Activated CD4-positive, alpha-beta T cell treated with anti-CD3 and anti-CD28 coated beads, Interleukin-2, amount 50 U/mL, for 24 hours (primary cell): ENCODE results near the gene ITIH4.

Source experiments
- DNase-seq, 2 donors: peaks; one replicate each; pipeline ENCODE4 v3.0.0-alpha.2; 2020; ENCODE audit warnings: low read depth in 1 of 2, low spot score in 1 of 2

Gene ITIH4

GRCh38 chr3:52805270-52806039 lies 25.0 kb downstream of the ITIH4 start:
- no peak for DNase-seq

DNA sequence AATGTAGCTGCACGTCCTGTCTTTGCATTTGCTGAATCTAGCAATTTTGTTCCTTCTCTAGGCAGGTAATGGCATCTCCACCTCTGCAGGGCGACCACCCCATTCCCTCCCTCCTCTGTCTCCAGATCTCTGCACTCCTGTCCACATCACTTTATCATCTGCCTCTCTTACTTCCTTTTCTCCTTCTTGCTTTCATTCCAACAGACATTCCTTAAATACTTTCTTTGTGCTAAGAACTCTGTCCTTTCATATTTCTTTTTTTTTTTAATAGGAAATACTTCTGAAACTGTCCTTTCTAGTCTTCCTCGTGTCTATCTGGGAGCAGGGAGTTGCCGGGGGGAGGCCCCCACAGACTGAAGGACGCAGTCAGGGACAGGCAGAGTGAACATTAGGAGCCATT lies 28.6 kb downstream of the ITIH4 start:
- no peak for DNase-seq

- DNase-seq, result no peak
Measured at GRCh38 chr3:52800079-52800478, 30.4 kb downstream of the ITIH4 start.

GRCh38 chr3:52798978-52799476 lies 31.4 kb downstream of the ITIH4 start:
- DNase-seq, result no peak

- DNase-seq, result no peak
Measured at GRCh38 chr3:52798376-52798977, 32.0 kb downstream of the ITIH4 start.

GRCh38 chr3:52796411-52796810 lies 34.1 kb downstream of the ITIH4 start:
- no peak for DNase-seq

- DNase-seq, result no peak
Measured at GRCh38 chr3:52795298-52795900, 35.1 kb downstream of the ITIH4 start.

GRCh38 chr3:52794612-52795099 lies 35.8 kb downstream of the ITIH4 start, which contains the start of gene ITIH3:
TSS of gene ITIH3 (plus strand) at chr3:52794796. CDS start at chr3:52794804, 8 bp downstream.
- DNase-seq, result no peak

DNA sequence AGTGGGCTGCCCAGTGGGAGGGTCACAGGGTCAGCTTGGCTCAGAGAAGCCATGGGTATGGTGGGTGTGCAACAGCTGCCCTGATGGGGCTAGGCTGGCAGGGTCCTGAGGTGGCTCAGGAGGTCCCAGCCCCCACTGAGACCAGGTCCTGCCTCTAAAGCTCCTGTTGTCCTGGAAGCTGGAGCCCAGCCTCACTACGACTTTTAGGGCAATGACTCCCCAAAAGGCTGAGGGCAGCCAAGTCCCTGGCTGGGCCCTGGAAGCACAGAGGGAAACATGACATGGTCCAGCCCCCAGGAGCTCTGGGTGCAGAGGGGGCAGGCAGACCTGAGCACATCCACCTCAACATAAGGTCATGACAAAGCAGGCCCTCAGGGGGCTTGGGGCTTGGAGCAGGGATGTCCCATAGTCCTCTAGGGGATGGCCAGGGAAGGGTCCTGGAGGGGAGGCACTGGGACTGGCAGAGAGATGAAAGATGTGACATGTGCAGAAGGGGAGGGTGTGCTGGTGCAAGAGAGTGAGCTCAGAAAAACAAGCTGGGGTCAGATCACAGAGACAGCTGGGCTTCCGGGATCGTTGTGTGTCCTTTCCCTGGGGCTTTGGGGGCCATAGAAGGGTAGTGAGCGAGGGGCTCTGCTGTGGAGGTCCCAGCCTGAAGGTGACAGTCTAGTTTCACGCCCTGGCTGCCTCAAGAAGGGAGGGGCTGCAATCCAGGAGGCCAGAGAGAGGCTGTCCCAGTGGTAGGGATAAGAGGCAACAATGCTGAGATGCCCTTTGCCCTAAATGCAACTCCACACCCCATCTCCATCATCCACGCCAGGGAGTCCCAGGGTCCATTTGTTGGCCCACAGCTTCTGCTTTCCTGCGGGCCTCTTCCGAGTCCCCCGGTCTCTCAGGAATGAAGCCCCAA lies 36.5 kb downstream of the ITIH4 start:
- no peak for DNase-seq

DNA sequence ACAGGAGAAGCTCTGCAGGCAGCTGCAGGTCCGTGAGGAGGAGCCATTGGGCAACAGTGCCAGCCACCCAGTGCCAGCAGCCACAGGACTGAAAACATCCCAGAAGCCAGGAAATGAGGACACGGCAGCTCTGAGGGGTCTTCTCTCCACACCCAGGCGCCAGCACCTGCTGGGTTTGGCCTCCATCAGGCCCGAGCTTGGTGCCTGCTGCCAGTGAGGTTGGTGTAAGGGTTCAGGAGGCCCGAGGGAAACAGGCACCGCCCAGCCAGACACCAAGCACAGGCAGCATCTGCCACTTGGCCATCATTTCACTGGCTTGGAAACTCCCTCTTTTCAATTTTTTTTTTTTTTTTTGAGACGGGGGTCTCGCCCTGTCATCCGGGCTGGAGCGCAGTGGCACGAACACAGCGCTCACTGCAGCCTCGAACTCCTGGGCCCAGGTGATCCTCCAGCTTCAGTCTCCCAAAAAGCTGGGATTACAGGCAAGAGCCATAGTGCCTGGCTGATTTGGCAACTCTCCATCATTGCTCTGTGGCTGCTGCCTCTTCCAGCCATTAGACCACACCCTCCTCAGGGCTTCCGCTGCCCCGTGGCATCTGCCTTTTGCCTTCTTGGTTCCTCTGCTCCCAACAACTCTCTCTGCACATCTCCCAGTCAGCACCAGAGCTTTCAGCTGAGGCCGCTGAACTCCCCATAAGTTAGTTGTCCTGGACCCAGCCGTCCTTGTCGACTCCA lies 37.3 kb downstream of the ITIH4 start:
- DNase-seq, result no peak

GRCh38 chr3:52792413-52792812 lies 38.1 kb downstream of the ITIH4 start:
- DNase-seq, result no peak

DNA sequence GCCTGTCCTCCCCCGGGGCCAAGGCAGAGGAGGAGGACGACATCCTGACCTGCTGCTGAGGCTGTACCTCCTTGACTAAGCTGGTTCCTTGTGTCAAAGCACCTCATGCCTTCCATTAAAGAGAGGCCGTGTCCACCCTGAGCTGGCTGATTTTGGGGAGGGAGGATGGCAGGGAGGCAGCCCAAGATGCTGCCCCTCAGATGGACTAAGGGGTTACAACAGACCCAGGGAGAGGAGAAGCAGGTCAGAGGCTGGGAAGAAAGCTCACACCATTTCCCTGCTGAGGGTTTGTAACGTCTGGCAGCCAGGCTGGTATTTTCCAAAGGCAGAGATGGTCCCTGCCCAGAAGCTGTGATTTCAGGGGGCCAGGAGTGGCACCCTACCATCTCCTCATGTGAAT lies 38.5 kb downstream of the ITIH4 start:
- DNase-seq, result no peak

- no peak for DNase-seq
Measured at GRCh38 chr3:52791366-52791765, 39.1 kb downstream of the ITIH4 start.

DNA sequence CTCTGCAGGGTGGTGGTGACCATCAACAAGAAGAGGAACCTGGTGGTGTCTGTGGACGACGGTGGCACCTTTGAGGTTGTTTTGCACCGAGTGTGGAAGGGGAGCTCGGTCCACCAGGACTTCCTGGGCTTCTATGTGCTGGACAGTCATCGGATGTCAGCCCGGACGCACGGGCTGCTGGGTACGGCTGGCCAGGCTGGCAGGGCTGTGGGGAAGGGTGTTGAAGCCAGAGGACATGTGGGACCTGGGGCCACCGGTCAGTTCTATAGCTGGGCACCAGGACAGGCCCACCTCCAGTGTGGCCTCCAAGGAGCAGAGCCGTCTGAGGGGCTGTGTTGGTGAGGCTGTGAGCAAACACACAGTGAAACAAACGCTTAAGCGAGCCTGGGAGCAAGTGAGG lies 39.7 kb downstream of the ITIH4 start:
- no peak for DNase-seq

DNA sequence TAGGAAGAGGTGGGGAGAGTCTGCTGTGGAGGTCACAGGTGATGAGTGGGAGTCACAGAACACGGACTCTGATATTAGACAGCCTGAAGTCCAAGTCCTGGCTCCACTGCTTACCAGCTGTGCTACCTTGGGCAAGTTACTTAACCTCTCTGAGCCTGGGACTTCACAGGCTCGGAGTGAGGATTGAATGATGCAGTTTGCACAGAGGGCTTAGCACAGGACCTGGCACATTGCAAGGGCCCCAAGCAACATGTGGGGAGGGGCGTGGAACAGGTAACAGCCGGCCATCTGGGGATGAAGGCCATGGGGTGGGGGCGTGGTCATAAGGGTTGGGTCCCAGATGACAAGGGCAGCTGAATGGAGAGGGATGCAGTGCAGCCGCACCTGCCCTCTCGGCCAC lies 40.1 kb downstream of the ITIH4 start:
- DNase-seq, result no peak

- no peak for DNase-seq
Measured at GRCh38 chr3:52789746-52790040, 40.8 kb downstream of the ITIH4 start.

GRCh38 chr3:52788890-52789745 lies 41.4 kb downstream of the ITIH4 start:
- DNase-seq, result no peak

DNA sequence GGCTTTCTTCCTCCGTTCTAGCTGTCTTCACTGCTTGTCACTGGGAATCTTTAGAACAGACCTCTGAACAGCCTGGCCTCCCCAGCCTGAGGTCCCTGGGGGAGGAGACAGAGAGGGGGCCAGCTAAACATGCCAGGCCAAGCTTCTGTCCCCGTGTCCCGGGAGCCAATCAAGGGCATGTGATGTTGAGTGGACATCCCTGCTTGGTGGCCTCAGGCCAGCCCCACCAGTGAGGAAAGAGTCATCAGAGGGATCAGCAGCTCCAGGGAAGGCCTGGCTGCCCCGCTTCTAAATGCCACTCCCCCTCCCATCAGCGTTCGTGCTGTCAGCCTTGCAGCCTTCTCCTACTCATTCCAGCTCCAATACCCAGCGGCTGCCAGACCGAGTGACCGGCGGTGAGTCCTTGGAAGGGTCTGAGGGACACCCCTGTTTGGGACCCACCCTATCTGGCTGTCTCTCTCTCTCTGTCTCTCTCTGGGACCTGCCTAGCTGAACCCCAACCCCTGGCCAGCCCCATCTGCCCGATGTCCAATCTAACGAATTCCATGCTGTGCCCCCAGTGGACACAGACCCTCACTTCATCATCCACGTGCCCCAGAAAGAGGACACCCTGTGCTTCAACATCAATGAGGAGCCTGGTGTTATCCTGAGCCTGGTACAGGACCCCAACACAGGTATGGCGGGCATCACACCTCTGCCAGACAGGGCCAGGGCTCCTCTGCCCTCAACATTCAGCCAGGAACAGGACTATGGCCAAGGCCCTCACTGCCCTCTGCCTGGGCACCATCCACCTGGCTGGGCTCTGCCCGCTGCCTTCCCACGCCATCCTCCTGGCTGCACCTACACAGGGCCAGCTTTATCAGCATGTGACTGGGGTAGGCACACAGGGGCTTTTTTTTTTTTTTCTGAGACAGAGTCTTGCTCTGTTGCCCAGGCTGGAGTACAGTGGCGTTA lies 42.5 kb downstream of the ITIH4 start:
- no peak for DNase-seq
